Osteocyte (in vitro differentiated cells): Measurements from ENCODE around the gene SCNN1A. TPM values are rescaled to one million over a fixed set of nuclear protein-coding genes. Genes with fewer than 3 reads are reported as not detected.
"Not testable (repeated sequence)": the region's sequence is repeated elsewhere in the genome, so short reads cannot be mapped to it uniquely, and the experiment has no call there.

Experiments used
- DNase-seq: peaks from one replicate; pipeline ENCODE4 v3.0.0; 2021; ENCODE audit warnings: mixed read lengths; ENCODE audit not compliant: unreplicated experiment; ENCODE audit errors: extremely low spot score
- H3K27ac Mint-ChIP-seq: one replicate; pipeline ENCODE4 v1.8.0; 2021; ENCODE audit warnings: mild to moderate bottlenecking, mixed read lengths; ENCODE audit not compliant: unreplicated experiment
- H3K27me3 Mint-ChIP-seq: one replicate; pipeline ENCODE4 v1.8.0; 2021; ENCODE audit warnings: mixed read lengths; ENCODE audit not compliant: unreplicated experiment
- H3K36me3 Mint-ChIP-seq: one replicate; pipeline ENCODE4 v1.8.0; 2021; ENCODE audit warnings: mixed read lengths; ENCODE audit not compliant: unreplicated experiment
- H3K4me1 Mint-ChIP-seq: one replicate; pipeline ENCODE4 v1.8.0; 2021; ENCODE audit warnings: mixed read lengths; ENCODE audit not compliant: unreplicated experiment
- H3K4me3 Mint-ChIP-seq: one replicate; pipeline ENCODE4 v1.8.0; 2021; ENCODE audit warnings: mild to moderate bottlenecking, moderate library complexity, mixed read lengths; ENCODE audit not compliant: unreplicated experiment
- H3K9me3 Mint-ChIP-seq: one replicate; pipeline ENCODE4 v1.8.0; 2021; ENCODE audit warnings: mixed read lengths; ENCODE audit not compliant: unreplicated experiment
- CTCF ChIP-seq: fragments of 200-600 bp; sonication (generic); IDR thresholded peaks from 2 replicates; pipeline ENCODE4 v1.5.0; 2021; ENCODE audit warnings: antibody characterized with exemption, mild to moderate bottlenecking, moderate library complexity
- total RNA-seq: library from RNA; stranded (reverse); gene quantifications from 2 replicates; pipeline ENCODE4 v1.2.1, GENCODE V29; 2021

Gene SCNN1A
- total RNA-seq, 1 donor from 2014 or later = 2.5 TPM

GRCh38 chr12:6346942-6347341 is 28.4 kb downstream of the SCNN1A start:
- no peaks in the 10 kb centered on the region for H3K36me3 Mint-ChIP-seq
- TF ChIP-seq CTCF = no peak
- no peaks in the 10 kb centered on the region for H3K27me3 Mint-ChIP-seq
- no peak overlapping the region for H3K27ac Mint-ChIP-seq
- peaks cover 28% of the 10 kb centered on the region for H3K4me1 Mint-ChIP-seq
- H3K9me3 Mint-ChIP-seq = no peaks in the 10 kb centered on the region
- H3K4me3 Mint-ChIP-seq = no peak overlapping the region
- DNase-seq = no peak

GRCh38 chr12:6346235-6346832 is 29.0 kb downstream of the SCNN1A start:
- no peaks in the 10 kb centered on the region for H3K36me3 Mint-ChIP-seq
- DNase-seq = no peak
- H3K4me3 Mint-ChIP-seq = no peak overlapping the region
- peaks cover 28% of the 10 kb centered on the region for H3K4me1 Mint-ChIP-seq
- no peak for TF ChIP-seq CTCF
- no peaks in the 10 kb centered on the region for H3K9me3 Mint-ChIP-seq
- no peak overlapping the region for H3K27ac Mint-ChIP-seq
- H3K27me3 Mint-ChIP-seq = no peaks in the 10 kb centered on the region

- no peak overlapping the region for H3K4me3 Mint-ChIP-seq
- H3K27ac Mint-ChIP-seq = no peak overlapping the region
- H3K27me3 Mint-ChIP-seq = no peaks in the 10 kb centered on the region
- H3K4me1 Mint-ChIP-seq = peaks cover 28% of the 10 kb centered on the region
- H3K9me3 Mint-ChIP-seq = no peaks in the 10 kb centered on the region
- no peak for TF ChIP-seq CTCF
- peaks cover 3% of the 10 kb centered on the region for H3K36me3 Mint-ChIP-seq
- DNase-seq = no peak
These were observed 29.9 kb downstream of the SCNN1A start for GRCh38 chr12:6345319-6346091.

- not testable (repeated sequence) for H3K27me3 Mint-ChIP-seq, H3K9me3 Mint-ChIP-seq, H3K27ac Mint-ChIP-seq, DNase-seq, H3K4me3 Mint-ChIP-seq, H3K36me3 Mint-ChIP-seq
- peaks cover 28% of the 10 kb centered on the region for H3K4me1 Mint-ChIP-seq
These were observed 31.2 kb downstream of the SCNN1A start for GRCh38 chr12:6344101-6344660.

GRCh38 chr12:6343518-6343917 is 31.8 kb downstream of the SCNN1A start:
- Mint-ChIP-seq H3K27me3 (no peaks in the 10 kb centered on the region), H3K27ac (no peak overlapping the region), H3K36me3 (peaks cover 3% of the 10 kb centered on the region), H3K4me1 (peaks cover 28% of the 10 kb centered on the region), H3K4me3 (no peak overlapping the region), H3K9me3 (no peaks in the 10 kb centered on the region)
- no peak for DNase-seq
- TF ChIP-seq CTCF = no peak
